Spleen (tissue), 7 donors: Measurements from ENCODE around the gene GCFC2.

Experiments
- POLR2A ChIP-seq, 3 donors: fragments of 450-650 bp; IDR thresholded peaks; one replicate each; pipeline ENCODE4 v1.5.1; 2017; ENCODE audit warnings: antibody characterized with exemption in 3 of 3, mild to moderate bottlenecking in 1 of 3
- POLR2AphosphoS5 ChIP-seq, 3 donors: sonication (generic); formaldehyde crosslinking; IDR thresholded peaks; one replicate each; pipeline ENCODE4 v1.5.1; 2017; ENCODE audit warnings: antibody characterized with exemption in 3 of 3
- TF ChIP-seq, protein P1 (sequence below), 11 experiments: fragments of 200-600 bp in 7 of 11; fragments of 450-650 bp in 4 of 11; sonication (generic) in 4 of 11; IDR thresholded peaks in 8 of 11; conservative IDR thresholded peaks in 3 of 11; 1 replicate in 7 of 11; 2 replicates in 4 of 11; pipeline versions ENCODE4 v1.4.0 to v1.8.0; 2016 to 2021; ENCODE audit warnings: antibody characterized with exemption in 11 of 11, inconsistent platforms in 4 of 11, mild to moderate bottlenecking in 1 of 11
- donor health status: DM: no; HTN: no; CAD: no; lungs with moderate emphysema.
- donor health status: DM: no; HTN: no; CAD: no.
- donor health status: DM: no; HTN: no; CAD: no.

DNA sequence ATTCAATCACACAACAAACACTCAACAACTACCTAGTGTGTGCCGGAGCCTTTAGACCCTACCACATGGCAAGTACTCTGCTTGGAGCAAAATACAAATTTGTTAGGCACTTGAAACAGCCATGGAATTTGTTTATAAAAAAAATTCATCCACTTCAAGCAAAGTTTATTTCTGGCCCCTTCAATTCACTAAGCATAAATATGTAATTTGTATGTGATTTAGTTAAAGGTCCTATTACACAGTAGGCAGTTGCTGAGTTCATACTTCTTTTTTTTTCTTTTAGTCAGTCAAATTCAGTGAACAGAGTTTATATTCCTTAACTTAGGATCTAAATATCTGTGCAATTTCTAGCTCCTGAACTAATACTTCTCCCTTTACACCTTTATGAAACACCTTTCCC is 22.5 kb downstream of the GCFC2 start:
- TF ChIP-seq POLR2AphosphoS5 (IDR thresholded peaks at IDR 0.05) (no peak), POLR2A (IDR thresholded peaks at IDR 0.05) (no peak)
- TF ChIP-seq, protein P1, sequence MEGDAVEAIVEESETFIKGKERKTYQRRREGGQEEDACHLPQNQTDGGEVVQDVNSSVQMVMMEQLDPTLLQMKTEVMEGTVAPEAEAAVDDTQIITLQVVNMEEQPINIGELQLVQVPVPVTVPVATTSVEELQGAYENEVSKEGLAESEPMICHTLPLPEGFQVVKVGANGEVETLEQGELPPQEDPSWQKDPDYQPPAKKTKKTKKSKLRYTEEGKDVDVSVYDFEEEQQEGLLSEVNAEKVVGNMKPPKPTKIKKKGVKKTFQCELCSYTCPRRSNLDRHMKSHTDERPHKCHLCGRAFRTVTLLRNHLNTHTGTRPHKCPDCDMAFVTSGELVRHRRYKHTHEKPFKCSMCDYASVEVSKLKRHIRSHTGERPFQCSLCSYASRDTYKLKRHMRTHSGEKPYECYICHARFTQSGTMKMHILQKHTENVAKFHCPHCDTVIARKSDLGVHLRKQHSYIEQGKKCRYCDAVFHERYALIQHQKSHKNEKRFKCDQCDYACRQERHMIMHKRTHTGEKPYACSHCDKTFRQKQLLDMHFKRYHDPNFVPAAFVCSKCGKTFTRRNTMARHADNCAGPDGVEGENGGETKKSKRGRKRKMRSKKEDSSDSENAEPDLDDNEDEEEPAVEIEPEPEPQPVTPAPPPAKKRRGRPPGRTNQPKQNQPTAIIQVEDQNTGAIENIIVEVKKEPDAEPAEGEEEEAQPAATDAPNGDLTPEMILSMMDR (IDR thresholded peaks at IDR 0.05 in 8 of 11, conservative IDR thresholded peaks at IDR 0.05 in 3 of 11), result no peak
